HG03103 (cell line): ENCODE measurements around the gene NHSL1.

Source experiments
- ATAC-seq: cut with Tn5 transposase; IDR thresholded peaks from one replicate; pipeline ENCODE4 v1.9.1; 2021; ENCODE audit warnings: low read depth; ENCODE audit not compliant: unreplicated experiment

NHSL1 gene

DNA sequence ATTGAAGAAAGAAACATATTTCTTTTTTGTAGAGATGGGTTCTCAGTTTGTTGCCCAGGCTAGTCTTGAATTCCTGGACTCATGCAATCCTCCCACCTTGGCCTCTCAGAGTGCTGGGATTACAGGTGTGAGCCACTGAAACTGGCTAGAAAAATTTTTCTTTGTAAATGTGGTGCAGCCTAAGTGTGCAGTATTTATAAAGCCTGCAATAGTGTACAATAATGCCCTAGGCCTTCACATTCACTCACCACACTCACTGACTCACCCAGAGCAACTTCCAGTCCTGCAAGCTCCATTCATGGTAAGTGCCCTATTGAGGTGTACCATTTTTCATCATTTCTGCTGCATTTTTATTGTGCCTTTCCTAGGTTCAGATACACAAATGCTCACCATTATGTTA, 31.4 kb downstream of the NHSL1 start:
- no peak for ATAC-seq

DNA sequence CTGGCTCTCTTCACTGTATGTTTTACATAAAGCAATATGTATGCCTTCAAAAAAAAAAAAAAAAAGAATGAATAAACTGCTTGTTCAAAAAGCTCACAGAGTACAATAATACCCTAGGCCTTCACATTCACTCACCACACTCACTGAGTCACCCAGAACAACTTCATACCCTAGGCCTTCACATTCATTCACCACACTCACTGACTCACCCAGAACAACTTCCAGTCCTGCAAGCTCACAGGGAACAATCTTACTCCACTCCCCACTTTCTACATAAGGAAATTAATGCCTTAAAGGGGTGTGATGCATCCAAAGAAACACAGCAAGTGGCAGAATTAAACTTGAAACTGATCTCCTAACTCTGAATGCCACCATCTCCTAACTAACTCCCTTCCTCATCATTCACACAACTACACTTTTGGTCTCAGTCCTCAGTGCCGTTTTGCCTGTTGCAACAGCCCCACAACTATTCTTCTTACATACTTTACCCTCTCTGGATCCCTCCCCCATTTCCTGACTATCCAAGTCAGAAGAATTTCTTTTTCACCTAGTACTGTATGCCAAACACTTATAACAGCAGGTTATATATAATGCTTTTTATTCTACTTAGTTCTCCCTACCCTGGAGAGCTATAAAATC, 34.2 kb downstream of the NHSL1 start:
- ATAC-seq = no peak

DNA sequence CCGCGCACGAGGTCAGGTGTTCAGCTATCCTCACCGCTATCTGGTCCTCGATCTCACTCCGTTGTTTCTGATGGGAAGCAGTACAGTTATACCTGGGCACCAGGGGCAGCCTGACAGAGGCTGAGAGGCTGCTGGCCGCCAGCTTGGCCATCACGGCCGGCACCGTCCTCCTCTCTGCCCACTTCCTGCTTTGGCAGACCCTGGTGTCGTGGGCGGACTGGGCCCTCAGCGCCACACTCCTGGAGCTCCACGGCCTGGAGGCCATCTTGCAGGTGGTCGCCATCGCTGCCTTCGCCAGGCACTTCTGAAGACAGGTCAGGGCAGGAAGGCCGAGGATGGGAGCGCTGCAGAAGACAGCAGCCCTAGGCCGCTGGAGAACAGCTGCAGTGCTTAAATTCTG, 35.2 kb downstream of the NHSL1 start:
- ATAC-seq = no peak

DNA sequence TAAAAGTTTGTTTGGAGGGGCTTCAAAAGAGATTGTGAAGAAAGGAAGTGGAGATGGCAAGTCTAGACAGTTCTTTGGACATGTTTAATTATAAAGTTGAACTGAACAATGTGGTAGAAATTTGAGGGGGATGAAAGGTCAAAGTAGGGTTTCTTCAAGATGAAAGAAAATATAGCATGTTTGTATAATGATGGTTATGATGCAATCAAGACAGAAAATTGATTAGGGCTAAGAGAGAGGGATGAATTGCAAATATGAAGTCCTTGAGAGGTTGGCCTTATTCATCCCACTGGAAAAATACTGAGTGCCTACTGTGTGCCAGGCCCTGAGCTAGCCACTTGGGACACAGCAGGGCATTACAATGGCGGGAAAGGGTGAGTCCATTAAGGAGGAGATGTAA, 37.6 kb downstream of the NHSL1 start:
- no peak for ATAC-seq

DNA sequence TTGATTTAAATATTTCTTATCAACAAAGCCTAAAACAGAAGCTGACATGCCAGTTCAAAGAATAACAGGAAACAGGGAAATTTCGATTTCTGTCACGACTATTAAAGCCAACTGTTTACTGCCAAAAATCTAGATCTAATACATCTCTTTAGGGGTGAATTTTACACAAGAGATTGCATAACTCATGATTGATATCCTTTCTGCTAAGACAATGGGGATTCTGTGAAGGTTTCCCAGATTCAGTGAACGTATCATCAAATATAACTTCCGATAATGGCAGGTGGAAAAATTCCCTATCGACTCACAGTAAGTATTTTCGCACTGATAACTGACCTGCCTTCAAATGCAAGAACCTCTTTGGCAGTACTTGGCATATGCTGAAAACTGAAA, 42.9 kb downstream of the NHSL1 start:
- no peak for ATAC-seq

DNA sequence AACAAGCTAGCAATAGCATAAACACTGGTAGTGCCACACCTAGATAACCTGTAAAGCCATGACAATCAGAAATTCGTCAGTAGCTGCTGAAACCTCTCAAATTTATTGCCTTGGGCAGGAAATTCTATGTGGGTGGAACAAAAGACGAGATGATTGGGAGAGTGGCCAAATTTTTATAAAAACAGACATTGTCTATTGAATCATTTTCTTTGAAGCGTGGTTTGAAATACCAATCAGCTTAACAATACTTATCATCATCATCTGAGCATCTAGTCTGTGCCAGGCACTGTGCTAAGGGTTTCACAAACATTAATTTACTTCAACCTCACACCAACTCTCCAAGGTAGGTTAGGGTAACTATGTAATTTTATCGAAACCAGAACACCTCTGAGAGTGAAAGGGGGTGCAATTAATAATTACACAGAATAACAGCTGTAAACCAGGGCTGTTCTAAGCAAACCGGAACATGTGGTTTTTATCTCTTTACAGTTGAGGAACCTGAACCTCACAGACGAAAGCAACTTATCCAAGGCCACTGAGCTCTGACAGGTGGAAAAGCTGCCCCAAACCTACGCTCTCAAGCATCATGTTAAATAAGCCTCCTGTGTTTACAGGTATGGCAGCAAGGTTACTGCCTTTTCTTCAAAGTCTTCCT, 43.4 kb downstream of the NHSL1 start:
- ATAC-seq = peak; percentile 94

DNA sequence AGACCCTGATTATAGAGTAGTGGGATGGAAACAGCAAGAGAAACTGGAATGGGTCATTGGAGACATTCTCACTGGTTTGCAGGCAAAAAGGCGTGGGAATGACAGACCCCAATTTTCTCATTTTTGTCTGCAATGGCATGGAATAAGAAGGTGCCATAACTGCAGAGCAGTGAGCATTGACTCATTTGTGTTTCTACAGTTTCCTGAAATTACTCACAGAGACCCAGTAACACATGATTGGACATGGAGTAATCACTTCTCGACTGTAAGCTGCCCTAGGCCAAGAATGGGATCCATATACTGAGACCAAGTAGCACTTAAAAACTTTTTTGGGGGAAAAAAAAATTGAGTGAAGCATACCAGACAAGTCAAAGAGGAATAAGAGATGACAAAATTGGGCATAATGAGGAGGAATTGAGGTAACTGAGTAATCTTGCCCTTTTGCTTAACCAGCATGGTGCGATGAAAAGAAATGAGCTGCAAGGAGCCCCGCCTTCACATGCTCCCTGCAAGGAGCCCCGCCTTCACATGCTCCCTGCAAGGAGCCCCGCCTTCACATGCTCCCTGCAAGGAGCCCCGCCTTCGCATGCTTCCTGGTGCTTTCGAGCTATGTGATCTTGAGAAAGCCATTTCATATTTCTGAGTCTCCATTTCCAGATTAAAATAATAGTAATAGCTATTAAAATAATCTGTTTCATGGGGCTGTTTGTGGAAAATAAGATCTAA, 44.1 kb downstream of the NHSL1 start:
- no peak for ATAC-seq

DNA sequence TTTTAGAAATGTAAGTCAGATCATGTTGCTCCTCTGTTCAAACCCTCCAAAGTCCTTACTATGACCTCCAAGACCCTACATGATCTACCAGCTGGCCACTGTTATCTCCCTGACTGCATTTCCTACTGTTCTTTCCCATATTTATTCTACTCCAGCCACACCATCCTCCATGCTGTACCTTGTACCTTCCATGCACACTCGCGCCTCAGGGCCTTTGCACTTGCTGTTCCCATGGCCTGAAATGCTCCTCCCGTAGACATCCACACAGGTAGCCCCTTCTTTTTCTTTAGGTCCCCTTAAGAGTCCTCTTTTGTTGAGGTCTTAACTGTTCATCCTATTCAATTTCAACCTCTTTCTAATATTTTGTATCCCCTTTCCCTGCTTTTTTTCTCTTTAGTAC, 48.3 kb downstream of the NHSL1 start:
- ATAC-seq = no peak

DNA sequence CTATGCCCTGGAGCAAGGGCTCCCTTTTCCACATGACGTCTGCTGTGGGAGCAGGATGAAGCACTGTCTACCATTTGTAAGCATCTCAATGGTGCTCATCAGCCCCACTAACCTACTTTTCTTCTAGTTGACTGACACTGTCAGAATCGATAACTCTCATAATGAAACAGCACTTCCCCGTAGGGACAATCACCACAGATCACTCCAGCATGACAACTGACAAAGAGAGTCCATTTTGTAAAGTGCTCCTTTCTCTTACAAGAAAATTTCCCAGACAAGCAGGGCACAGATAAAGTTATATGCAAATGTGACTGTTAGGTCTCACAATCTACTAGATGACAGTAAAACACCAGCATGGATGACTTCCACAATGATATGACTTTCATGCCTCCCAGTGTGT, 48.8 kb downstream of the NHSL1 start:
- no peak for ATAC-seq

DNA sequence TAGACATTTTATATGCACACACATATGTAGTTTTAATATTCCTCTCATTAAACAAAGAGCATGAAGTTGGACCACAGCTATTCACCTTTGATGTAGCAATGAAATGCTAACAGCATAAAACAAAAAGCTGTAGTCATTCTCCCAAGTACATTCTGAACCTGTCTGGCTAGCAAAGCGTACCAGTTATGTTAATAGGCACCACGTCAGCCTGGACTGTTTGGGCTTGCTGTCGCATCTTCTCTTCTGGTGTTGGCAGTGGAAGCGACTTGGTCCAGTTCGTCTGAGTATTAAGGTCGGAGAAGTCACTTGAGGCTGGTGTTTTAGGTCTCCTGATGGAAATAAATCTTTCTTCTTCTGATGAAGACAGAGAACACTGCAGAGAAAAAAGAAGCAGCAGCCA, 52.5 kb downstream of the NHSL1 start:
- ATAC-seq = no peak

DNA sequence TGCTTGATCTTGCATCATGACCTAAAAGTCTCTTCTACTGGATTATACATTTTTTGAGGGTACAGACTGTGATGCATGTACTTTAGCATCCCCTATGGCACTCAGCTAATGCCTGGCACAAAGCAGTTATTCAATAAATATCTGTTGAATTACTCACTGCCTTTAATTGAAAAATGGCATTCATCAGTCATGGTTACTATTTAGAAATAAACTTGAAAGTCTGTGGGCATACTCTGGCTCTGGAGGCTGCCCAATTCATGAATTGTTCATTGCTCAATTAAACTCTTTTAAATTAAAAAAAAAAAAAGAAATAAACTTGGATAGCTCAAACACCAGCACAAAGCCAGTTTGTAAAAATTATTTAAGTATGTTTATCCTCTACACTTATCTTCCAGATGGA, 55.3 kb downstream of the NHSL1 start:
- no peak for ATAC-seq

DNA sequence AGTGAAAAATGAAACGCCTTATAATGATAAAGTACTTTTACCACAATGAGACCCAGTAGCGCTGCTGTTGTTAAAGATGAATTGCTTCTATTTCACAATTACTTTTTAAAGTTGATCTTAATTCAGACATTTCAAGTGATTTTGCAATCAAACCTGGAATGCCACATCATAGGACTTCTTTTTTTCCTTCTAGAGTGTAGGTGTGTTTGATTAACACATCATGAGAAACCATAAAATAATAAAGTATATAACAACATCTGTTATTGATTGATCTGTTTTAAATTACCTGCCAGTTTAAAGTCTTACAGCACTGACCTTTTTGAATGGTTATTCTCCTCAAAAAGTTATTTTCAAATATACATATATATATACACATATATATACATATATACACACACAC, 56.6 kb downstream of the NHSL1 start:
- no peak for ATAC-seq

DNA sequence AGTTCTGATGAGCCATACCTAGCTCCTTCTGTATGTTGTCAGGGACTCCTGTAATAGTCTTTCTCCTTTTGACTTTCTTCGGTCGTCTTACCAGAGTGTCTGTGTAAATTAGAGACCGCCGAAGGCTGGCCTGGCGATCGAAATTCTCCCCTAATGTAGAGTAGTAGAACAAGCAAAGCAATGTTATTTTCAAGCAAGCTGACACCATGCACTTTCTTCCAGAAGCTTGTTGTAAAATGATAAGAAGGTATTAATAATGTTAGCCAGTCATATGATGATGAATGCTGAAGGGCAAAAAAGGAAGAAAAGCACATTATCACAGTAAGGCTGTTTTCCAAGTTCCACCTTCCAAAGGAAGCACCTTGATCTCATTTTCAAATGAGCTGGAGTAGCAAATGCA, 57.3 kb downstream of the NHSL1 start:
- no peak for ATAC-seq

DNA sequence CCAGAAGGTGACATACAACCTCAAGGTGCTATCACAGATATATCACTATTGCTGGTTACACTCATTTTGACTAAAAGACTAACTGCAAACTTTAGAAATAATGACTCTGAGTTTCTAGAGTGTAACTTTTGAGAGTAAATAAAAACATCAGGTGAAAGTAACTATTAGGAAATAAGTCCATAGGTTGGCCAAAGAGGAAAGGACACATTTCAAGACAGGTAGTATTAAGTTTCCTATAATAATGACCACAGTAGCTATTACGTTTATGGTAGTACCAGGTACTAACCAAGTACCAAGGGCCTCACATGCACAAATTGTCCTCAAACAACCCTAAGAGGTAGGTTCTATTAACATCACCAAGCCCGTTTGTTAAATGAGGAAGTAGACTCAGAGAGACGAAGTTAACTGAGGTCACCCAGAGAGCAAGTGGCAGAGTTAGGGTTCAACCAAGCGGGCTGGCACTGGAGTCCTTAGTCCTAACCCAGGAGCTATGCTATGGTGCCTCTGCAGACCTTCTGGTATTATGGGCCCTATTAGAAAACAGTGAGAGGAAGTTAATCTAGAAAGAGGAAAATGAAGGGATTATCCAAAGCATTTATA, 58.4 kb downstream of the NHSL1 start:
- ATAC-seq = no peak

DNA sequence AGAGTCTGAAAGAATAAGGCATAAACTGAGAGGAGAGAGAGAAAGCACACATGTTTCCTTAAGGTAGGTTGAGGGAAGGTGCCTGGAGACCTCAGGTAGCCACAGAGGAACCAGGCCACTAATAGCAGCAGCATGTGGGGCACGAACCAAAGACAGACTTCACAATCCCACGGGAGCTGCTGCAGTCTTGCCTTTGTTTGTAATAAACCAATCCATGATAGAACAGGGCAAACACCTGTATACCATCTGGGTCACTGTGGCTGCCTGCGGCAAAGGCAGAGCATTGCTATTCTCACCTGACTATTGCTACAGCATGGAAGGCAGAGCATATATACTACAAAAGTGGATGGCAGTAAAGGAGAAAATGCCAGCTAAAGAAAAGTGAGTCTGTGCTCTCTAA, 59.0 kb downstream of the NHSL1 start:
- no peak for ATAC-seq

DNA sequence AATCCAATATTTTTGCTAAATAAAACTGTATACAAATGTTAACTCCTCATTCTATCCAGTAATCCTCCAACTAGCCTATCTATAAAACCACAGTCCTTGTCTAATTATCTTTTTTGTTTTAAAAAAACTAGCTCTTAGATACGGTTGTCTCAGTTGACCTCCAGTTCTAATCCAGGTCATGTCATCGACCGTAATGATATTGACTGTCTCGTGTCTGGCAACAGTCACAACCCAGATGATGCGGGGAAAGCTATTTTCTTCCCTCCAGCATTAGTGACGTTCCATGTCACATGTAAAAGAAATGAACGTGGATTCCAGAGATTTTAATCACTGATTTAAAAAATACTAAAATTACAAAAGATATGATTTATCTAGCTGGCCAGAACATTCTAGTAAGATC, 59.7 kb downstream of the NHSL1 start:
- no peak for ATAC-seq

DNA sequence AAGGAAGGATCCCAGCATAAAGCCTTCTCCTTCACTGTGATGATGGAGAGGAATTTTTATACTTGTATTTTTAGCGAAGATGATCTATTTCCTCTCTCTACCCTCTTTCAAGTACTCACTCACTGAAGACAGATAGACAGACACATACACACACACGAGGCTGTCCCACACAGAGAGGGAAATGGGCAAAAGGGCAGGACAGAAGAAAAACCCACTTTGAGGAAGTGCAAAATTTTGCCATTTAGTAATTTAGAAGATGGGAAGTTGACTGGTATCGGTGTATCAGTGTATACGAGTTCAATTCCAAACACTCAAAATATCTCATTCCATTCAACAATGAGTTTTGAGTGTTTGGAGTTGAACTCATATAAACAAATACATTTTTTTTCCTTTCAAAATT, 64.4 kb downstream of the NHSL1 start:
- no peak for ATAC-seq

DNA sequence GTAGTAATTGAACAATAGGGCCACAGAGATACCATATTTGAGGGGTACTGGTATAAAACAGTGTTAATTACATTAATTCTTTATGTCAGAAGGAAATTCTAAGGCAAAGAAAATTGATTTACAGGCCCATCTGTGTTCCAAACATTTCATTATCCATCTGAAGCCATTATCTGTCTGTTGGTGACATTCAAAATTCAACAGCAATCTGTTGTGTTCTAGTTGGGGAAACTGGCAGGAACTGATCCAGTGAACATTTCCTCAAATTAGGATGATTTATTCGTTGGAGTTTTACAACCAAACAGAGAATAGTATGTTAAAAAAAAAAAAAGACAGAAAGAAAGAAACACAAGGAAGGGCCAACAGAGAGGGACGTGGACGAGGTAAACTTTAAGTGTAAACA, 65.2 kb downstream of the NHSL1 start:
- no peak for ATAC-seq

DNA sequence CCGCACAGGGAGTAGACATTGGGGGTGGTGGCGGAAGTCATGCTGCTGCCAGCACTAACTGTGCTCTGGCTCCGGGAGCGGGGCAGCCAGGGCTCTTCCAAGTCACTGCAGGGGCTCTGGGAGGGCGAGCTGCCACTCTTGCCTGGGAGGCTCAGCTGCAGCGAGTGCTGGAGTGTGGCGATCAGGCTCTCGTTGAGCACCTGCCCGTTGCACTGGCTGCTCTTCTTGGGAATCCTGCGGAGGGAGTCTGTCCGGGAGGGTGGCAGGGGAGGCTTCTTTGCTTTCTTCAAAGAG, 67.3 kb downstream of the NHSL1 start:
- ATAC-seq = no peak

DNA sequence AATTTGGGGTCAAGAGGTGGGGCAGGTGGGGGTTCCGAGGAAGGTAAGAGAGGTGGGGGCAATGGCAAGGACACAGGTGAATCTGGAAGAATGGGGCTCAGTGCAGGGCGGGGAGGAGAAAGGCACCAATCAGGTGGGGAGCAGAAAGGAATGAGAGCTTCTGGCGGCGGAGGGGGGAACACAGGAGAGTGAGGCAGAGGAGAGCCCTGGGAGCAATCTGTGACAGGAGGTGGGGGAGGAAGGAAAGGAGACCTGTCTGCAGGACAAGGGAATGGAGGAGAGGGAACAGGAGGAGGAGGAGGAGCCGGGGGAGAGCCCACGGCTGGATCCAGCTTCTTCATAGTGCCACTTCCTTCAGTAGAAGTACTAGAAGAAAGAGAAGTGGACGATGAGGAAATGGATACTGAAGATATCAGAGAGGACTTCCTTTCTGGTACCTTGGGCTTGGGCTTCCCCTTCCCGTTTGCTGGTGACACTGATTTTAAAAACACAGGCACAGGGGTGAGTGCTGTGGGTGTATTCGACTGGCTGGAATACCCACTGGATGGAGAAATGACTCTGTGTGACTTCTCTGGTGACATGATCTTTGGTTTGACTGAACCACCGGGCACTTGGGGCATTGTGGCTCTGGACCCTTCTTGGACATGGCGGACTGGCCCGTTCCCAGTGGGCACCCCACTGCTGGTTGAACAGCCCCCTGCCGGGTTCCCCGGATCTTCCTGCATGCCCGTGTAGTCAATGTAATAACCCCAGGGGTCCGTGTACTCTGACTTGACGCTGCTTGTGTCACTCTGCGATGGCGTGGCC, 67.8 kb downstream of the NHSL1 start:
- no peak for ATAC-seq
